ENCODE results near the gene PVR.

- TF ChIP-seq CTCF (conservative IDR thresholded peaks at IDR 0.05; ENCODE audit: low read length): no peak
- TF ChIP-seq EZH2phosphoT487 (IDR thresholded peaks at IDR 0.05; ENCODE audit: borderline replicate concordance, low read depth, low read length): no peak
Observed at GRCh38 chr19:44598355-44598754, 45.4 kb upstream of the PVR start.
